GM23338 (cell line): ENCODE measurements around the gene SH3RF3. TPM values are rescaled to one million over a fixed set of nuclear protein-coding genes. Genes with fewer than 3 reads are reported as not detected.

Source experiments
- ATAC-seq: fragments of 200-7000 bp; cut with Tn5 transposase; 3 replicates; pipeline ENCODE4 v1.9.1; 2020
- DNase-seq: peaks from one replicate; pipeline ENCODE4 v3.0.0-alpha.2; 2015; ENCODE audit warnings: low spot score
- H2AFZ ChIP-seq: fragments of 200-600 bp; sonication (generic); 2 replicates; pipeline ENCODE4 v1.8.0; 2016; ENCODE audit warnings: antibody characterized with exemption, mild to moderate bottlenecking, moderate library complexity
- H3F3A ChIP-seq: fragments of 200-600 bp; sonication (generic); replicated peaks from 2 replicates; pipeline ENCODE4 v1.8.0; 2017; ENCODE audit warnings: antibody characterized with exemption, mixed run types, low read depth
- H3K27ac ChIP-seq: fragments of 200-600 bp; sonication (generic); 2 replicates; pipeline ENCODE4 v1.6.1; 2016; ENCODE audit warnings: low read depth
- H3K27me3 ChIP-seq: fragments of 200-600 bp; sonication (generic); 2 replicates; pipeline ENCODE4 v1.8.0; 2016; ENCODE audit warnings: mild to moderate bottlenecking, mixed run types, moderate library complexity; ENCODE audit not compliant: insufficient read depth
- H3K36me3 ChIP-seq: fragments of 200-600 bp; sonication (generic); 2 replicates; pipeline ENCODE4 v1.8.0; 2016; ENCODE audit warnings: mild to moderate bottlenecking; ENCODE audit not compliant: insufficient read depth
- H3K4me1 ChIP-seq: fragments of 200-600 bp; sonication (generic); 2 replicates; pipeline ENCODE4 v1.8.0; 2016; ENCODE audit warnings: mild to moderate bottlenecking, moderate library complexity; ENCODE audit not compliant: insufficient read depth
- H3K4me2 ChIP-seq: fragments of 200-600 bp; sonication (generic); 2 replicates; pipeline ENCODE4 v1.7.1; 2017; ENCODE audit warnings: mixed run types
- H3K4me3 ChIP-seq: fragments of 200-600 bp; sonication (generic); 2 replicates; pipeline ENCODE4 v1.6.1; 2016; ENCODE audit warnings: mixed run types
- H3K79me2 ChIP-seq: fragments of 200-600 bp; sonication (generic); replicated peaks from 2 replicates; pipeline ENCODE4 v1.8.0; 2017; ENCODE audit warnings: mild to moderate bottlenecking; ENCODE audit not compliant: insufficient read depth
- H3K9me2 ChIP-seq: fragments of 200-600 bp; sonication (generic); 2 replicates; pipeline ENCODE4 v1.8.0; 2017; ENCODE audit not compliant: insufficient read depth
- H4K20me1 ChIP-seq: fragments of 200-600 bp; sonication (generic); replicated peaks from 2 replicates; pipeline ENCODE4 v1.8.0; 2017; ENCODE audit warnings: mild to moderate bottlenecking; ENCODE audit not compliant: insufficient read depth
- H3K27ac Mint-ChIP-seq: 2 replicates; pipeline ENCODE4 v1.8.0; 2020; ENCODE audit warnings: inconsistent platforms, mild to moderate bottlenecking, moderate library complexity, mixed read lengths
- H3K27me3 Mint-ChIP-seq: 3 replicates; pipeline ENCODE4 v1.8.0; 2022; ENCODE audit warnings: low read depth, mild to moderate bottlenecking, moderate library complexity, mixed read lengths, inconsistent platforms; ENCODE audit not compliant: insufficient read depth, poor library complexity
- H3K36me3 Mint-ChIP-seq: 3 replicates; pipeline ENCODE4 v1.8.0; 2021; ENCODE audit warnings: low read depth, mild to moderate bottlenecking, inconsistent platforms, moderate library complexity, mixed read lengths
- H3K4me1 Mint-ChIP-seq: 3 replicates; pipeline ENCODE4 v1.8.0; 2020; ENCODE audit warnings: mild to moderate bottlenecking, inconsistent platforms, mixed read lengths
- H3K4me3 Mint-ChIP-seq: 3 replicates; pipeline ENCODE4 v1.8.0; 2021; ENCODE audit warnings: moderate library complexity, mild to moderate bottlenecking, inconsistent platforms, mixed read lengths
- H3K9me3 Mint-ChIP-seq: 3 replicates; pipeline ENCODE4 v1.8.0; 2020; ENCODE audit warnings: moderate library complexity, mild to moderate bottlenecking, inconsistent platforms, mixed read lengths
- CREB1 ChIP-seq: fragments of 250-450 bp; sonication (Bioruptor Pico); IDR thresholded peaks from 2 replicates; pipeline ENCODE4 v1.5.0; 2020; ENCODE audit warnings: low read depth, mild to moderate bottlenecking, moderate library complexity
- ETS1 ChIP-seq: IDR thresholded peaks from 2 replicates; pipeline ENCODE4 v1.6.1; 2016; ENCODE audit warnings: antibody characterized with exemption
- EZH2 ChIP-seq: fragments of 200-600 bp; sonication (generic); IDR thresholded peaks from one replicate; pipeline ENCODE4 v1.8.0; 2017; ENCODE audit warnings: antibody characterized with exemption, mild to moderate bottlenecking, low read depth; ENCODE audit not compliant: unreplicated experiment
- EZH2phosphoT487 ChIP-seq: fragments of 200-600 bp; sonication (generic); IDR thresholded peaks from one replicate; pipeline ENCODE4 v1.8.1; 2018; ENCODE audit warnings: antibody characterized with exemption; ENCODE audit not compliant: unreplicated experiment
- JUNB ChIP-seq: IDR thresholded peaks from one replicate; pipeline ENCODE4 v1.6.1; 2016; ENCODE audit warnings: antibody characterized with exemption; ENCODE audit not compliant: unreplicated experiment
- NANOG ChIP-seq: IDR thresholded peaks from 2 replicates; pipeline ENCODE4 v1.6.1; 2016; ENCODE audit warnings: antibody characterized with exemption, borderline replicate concordance
- POLR2AphosphoS5 ChIP-seq: IDR thresholded peaks from 2 replicates; pipeline ENCODE4 v1.6.1; 2016; ENCODE audit warnings: antibody characterized with exemption, low read depth
- REST ChIP-seq: IDR thresholded peaks from one replicate; pipeline ENCODE4 v1.6.1; 2018; ENCODE audit warnings: antibody characterized with exemption; ENCODE audit not compliant: unreplicated experiment
- STAT1 ChIP-seq: IDR thresholded peaks from one replicate; pipeline ENCODE4 v1.6.1; 2016; ENCODE audit warnings: antibody characterized with exemption; ENCODE audit not compliant: unreplicated experiment
- ZNF114 ChIP-seq: fragments of 250-450 bp; sonication (Bioruptor Pico); IDR thresholded peaks from 2 replicates; pipeline ENCODE4 v1.5.0; 2020; ENCODE audit warnings: mild to moderate bottlenecking, moderate library complexity
- ZNF462 ChIP-seq: fragments of 250-450 bp; sonication (Bioruptor Pico); IDR thresholded peaks from 2 replicates; pipeline ENCODE4 v1.5.0; 2020; ENCODE audit warnings: mild to moderate bottlenecking, moderate library complexity
- polyA plus RNA-seq: library from polyadenylated mRNA; unstranded; fragments of >200 nt; fragmentation: Nextera tagmentation; extraction: Ambion mirVana; gene quantifications from 2 replicates; pipeline ENCODE4 v1.2.1, GENCODE V29; 2016
- total RNA-seq: library from RNA; depleted of rRNA; stranded (reverse); fragments of >200 nt; shearing (Covaris generic); gene quantifications from 2 replicates; pipeline ENCODE4 v1.2.3, GENCODE V29; 2014

SH3RF3 gene
- total and polyA plus RNA-seq, 2 experiments from 2014 or later, result 0.11 to 0.63 TPM

GRCh38 chr2:109343460-109343859 is 214.5 kb downstream of the SH3RF3 start:
- Histone ChIP-seq H2AFZ (no peak overlapping the region), H3K4me3 (no peak overlapping the region), H3K27ac (no peak overlapping the region), H3F3A (no peaks in the 10 kb centered on the region), H3K79me2 (no peaks in the 10 kb centered on the region), H3K4me2 (no peak overlapping the region), H3K36me3 (no peaks in the 10 kb centered on the region), H3K9me2 (no peaks in the 10 kb centered on the region), H3K4me1 (no peaks in the 10 kb centered on the region), H3K27me3 (no peaks in the 10 kb centered on the region), H4K20me1 (no peaks in the 10 kb centered on the region)
- Mint-ChIP-seq H3K4me1 (peaks cover 4% of the 10 kb centered on the region; the same call in 2 of the 3 replicates), H3K9me3 (peaks cover 13% of the 10 kb centered on the region; the same call in 2 of the 3 replicates), H3K36me3 (peaks cover 2% of the 10 kb centered on the region; the same call in 1 of the 3 replicates), H3K27me3 (peaks cover 9% of the 10 kb centered on the region), H3K27ac (no peak overlapping the region), H3K4me3 (no peak overlapping the region)
- DNase-seq (no peak), ATAC-seq (no peak)
- no peak for TF ChIP-seq NANOG
- no peak for TF ChIP-seq CREB1 (CRISPR knock-in tag)
- no peak for TF ChIP-seq POLR2AphosphoS5
- TF ChIP-seq ZNF462 (CRISPR knock-in tag), result no peak

- H3K4me3 Mint-ChIP-seq, result no peak overlapping the region
- H3K36me3 ChIP-seq, result no peaks in the 10 kb centered on the region
- no peak overlapping the region for H3K4me3 ChIP-seq
- H3K27me3 Mint-ChIP-seq, result peaks cover 7% of the 10 kb centered on the region
- H3K27ac ChIP-seq, result no peak overlapping the region
- H3K9me3 Mint-ChIP-seq, result peaks cover 8% of the 10 kb centered on the region; the same call in 2 of the 3 replicates
- no peaks in the 10 kb centered on the region for H3F3A ChIP-seq
- H3K79me2 ChIP-seq, result no peaks in the 10 kb centered on the region
- H3K4me1 Mint-ChIP-seq, result peaks cover 13% of the 10 kb centered on the region
- DNase-seq (no peak), ATAC-seq (no peak)
- H3K4me1 ChIP-seq, result no peaks in the 10 kb centered on the region
- no peaks in the 10 kb centered on the region; the same call in 2 of the 3 replicates for H3K36me3 Mint-ChIP-seq
- no peak overlapping the region for H3K27ac Mint-ChIP-seq
- no peaks in the 10 kb centered on the region for H4K20me1 ChIP-seq
- H2AFZ ChIP-seq, result no peak overlapping the region
- H3K9me2 ChIP-seq, result no peaks in the 10 kb centered on the region
- H3K4me2 ChIP-seq, result no peak overlapping the region
- no peaks in the 10 kb centered on the region for H3K27me3 ChIP-seq
- TF ChIP-seq JUNB (no peak), STAT1 (no peak), EZH2 (no peak), POLR2AphosphoS5 (no peak), ETS1 (no peak), ZNF114 (CRISPR knock-in tag) (no peak), CREB1 (CRISPR knock-in tag) (no peak), REST (no peak), EZH2phosphoT487 (no peak)
Observed at GRCh38 chr2:109344270-109344805, 215.3 kb downstream of the SH3RF3 start.
